ENCODE results near the gene SCAANT1.

Gene SCAANT1

GRCh38 chr3:63878394-63879060 is 33.7 kb downstream of the SCAANT1 start:
- Histone ChIP-seq H3K36me3 (replicated peaks; ENCODE audit: low read depth, low read length) (peaks cover 6% of the 10 kb centered on the region), H3K4me2 (ENCODE audit: low read length) (no peak overlapping the region), H2AFZ (ENCODE audit: low read depth, low read length) (no peak overlapping the region), H3K9me3 (ENCODE audit: insufficient read depth, low read length) (no peaks in the 10 kb centered on the region), H3K27ac (ENCODE audit: low read length) (no peak overlapping the region), H3K27me3 (ENCODE audit: low read depth, low read length) (no peaks in the 10 kb centered on the region), H3K4me1 (ENCODE audit: low read length) (no peaks in the 10 kb centered on the region), H3K4me3 (ENCODE audit: low read length) (no peak overlapping the region), H3K79me2 (ENCODE audit: low read length) (peaks cover 97% of the 10 kb centered on the region), H3K9ac (ENCODE audit: low read length) (no peak overlapping the region), H4K20me1 (ENCODE audit: insufficient read depth, low read length) (peaks cover 87% of the 10 kb centered on the region)
- no peak for TF ChIP-seq EZH2phosphoT487 (IDR thresholded peaks at IDR 0.05; ENCODE audit: low read depth)
- no peak for TF ChIP-seq CTCF (IDR thresholded peaks at IDR 0.05; ENCODE audit: low read depth, low read length)

- Histone ChIP-seq H4K20me1 (ENCODE audit: insufficient read depth, low read length) (peaks cover 87% of the 10 kb centered on the region), H3K4me3 (ENCODE audit: low read length) (no peak overlapping the region), H3K27me3 (ENCODE audit: low read depth, low read length) (no peaks in the 10 kb centered on the region), H3K27ac (ENCODE audit: low read length) (no peak overlapping the region), H3K36me3 (replicated peaks; ENCODE audit: low read depth, low read length) (peaks cover 9% of the 10 kb centered on the region), H3K9me3 (ENCODE audit: insufficient read depth, low read length) (no peaks in the 10 kb centered on the region), H3K9ac (ENCODE audit: low read length) (no peak overlapping the region), H2AFZ (ENCODE audit: low read depth, low read length) (no peak overlapping the region), H3K4me1 (ENCODE audit: low read length) (no peaks in the 10 kb centered on the region), H3K79me2 (ENCODE audit: low read length) (peaks cover 97% of the 10 kb centered on the region), H3K4me2 (ENCODE audit: low read length) (no peak overlapping the region)
- TF ChIP-seq EZH2phosphoT487 (IDR thresholded peaks at IDR 0.05; ENCODE audit: low read depth) (no peak), CTCF (IDR thresholded peaks at IDR 0.05; ENCODE audit: low read depth, low read length) (no peak)
Measured at GRCh38 chr3:63877737-63878393, 34.3 kb downstream of the SCAANT1 start.

- Histone ChIP-seq H4K20me1 (ENCODE audit: insufficient read depth, low read length) (peaks cover 84% of the 10 kb centered on the region), H3K9ac (ENCODE audit: low read length) (no peak overlapping the region)
Measured at GRCh38 chr3:63876260-63876659, 35.9 kb downstream of the SCAANT1 start.

More at GRCh38 chr3:63876260-63876659, 35.9 kb downstream of the SCAANT1 start:
- no peaks in the 10 kb centered on the region for H3K9me3 ChIP-seq (ENCODE audit: insufficient read depth, low read length)
- H3K4me2 ChIP-seq (ENCODE audit: low read length) = no peak overlapping the region
- H3K36me3 ChIP-seq (replicated peaks; ENCODE audit: low read depth, low read length) = peaks cover 9% of the 10 kb centered on the region
- TF ChIP-seq CTCF (IDR thresholded peaks at IDR 0.05; ENCODE audit: low read depth, low read length) (no peak), EZH2phosphoT487 (IDR thresholded peaks at IDR 0.05; ENCODE audit: low read depth) (no peak)
- no peaks in the 10 kb centered on the region for H3K4me1 ChIP-seq (ENCODE audit: low read length)
- H2AFZ ChIP-seq (ENCODE audit: low read depth, low read length) = no peak overlapping the region
- no peaks in the 10 kb centered on the region for H3K27me3 ChIP-seq (ENCODE audit: low read depth, low read length)
- peaks cover 95% of the 10 kb centered on the region for H3K79me2 ChIP-seq (ENCODE audit: low read length)
- H3K27ac ChIP-seq (ENCODE audit: low read length) = no peak overlapping the region
- no peak overlapping the region for H3K4me3 ChIP-seq (ENCODE audit: low read length)
